Measurements from ENCODE around the gene MYO5B.

DNA sequence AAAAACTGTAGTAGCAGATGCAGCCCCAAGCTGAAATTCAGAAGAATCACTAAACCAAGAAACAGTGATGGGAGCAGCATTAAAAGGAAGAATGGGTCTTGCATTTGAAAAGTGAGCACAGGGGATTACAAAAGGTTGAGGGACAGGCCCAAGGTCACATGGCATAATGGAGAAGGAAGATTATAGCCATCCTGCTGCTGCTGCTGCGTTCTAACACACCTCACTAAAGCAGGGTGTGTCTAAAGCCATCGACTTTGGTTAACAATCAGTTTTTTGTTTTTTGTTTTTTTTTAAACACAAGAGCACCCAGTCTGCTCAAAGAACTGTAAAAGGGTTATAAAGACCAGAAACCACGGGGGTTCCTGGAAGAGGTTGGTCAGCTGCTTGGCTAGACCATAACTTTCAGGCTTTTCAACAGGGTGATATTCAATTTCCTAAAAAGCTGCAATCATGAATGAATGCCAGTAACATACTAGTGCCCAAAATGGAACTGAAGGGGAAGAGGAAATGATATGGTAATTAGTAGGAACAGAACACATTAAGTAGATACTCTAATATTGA lies 102.6 kb downstream of the MYO5B start:
- TF ChIP-seq, protein P1, sequence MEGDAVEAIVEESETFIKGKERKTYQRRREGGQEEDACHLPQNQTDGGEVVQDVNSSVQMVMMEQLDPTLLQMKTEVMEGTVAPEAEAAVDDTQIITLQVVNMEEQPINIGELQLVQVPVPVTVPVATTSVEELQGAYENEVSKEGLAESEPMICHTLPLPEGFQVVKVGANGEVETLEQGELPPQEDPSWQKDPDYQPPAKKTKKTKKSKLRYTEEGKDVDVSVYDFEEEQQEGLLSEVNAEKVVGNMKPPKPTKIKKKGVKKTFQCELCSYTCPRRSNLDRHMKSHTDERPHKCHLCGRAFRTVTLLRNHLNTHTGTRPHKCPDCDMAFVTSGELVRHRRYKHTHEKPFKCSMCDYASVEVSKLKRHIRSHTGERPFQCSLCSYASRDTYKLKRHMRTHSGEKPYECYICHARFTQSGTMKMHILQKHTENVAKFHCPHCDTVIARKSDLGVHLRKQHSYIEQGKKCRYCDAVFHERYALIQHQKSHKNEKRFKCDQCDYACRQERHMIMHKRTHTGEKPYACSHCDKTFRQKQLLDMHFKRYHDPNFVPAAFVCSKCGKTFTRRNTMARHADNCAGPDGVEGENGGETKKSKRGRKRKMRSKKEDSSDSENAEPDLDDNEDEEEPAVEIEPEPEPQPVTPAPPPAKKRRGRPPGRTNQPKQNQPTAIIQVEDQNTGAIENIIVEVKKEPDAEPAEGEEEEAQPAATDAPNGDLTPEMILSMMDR (IDR thresholded peaks at IDR 0.05) = no peak
- no peak for TF ChIP-seq POLR2A (IDR thresholded peaks at IDR 0.05)
